Prostate gland (tissue), 2 donors: ENCODE results near the gene GRIK3. TPM values are rescaled to one million over a fixed set of nuclear protein-coding genes. Genes with fewer than 3 reads are reported as not detected.
"Not testable (repeated sequence)": the region's sequence is repeated elsewhere in the genome, so short reads cannot be mapped to it uniquely, and the experiment has no call there.

ENCODE experiments used
- DNase-seq: peaks from one replicate; pipeline ENCODE4 v3.0.0-alpha.2; 2019; ENCODE audit warnings: low spot score
- H3K27ac ChIP-seq, 2 donors: fragments of 200-600 bp; sonication (generic); 2 replicates each; pipeline ENCODE4 v1.5.1; 2017 to 2019
- H3K27me3 ChIP-seq: fragments of 200-600 bp; sonication (generic); replicated peaks from 2 replicates; pipeline ENCODE4 v1.5.1; 2019; ENCODE audit not compliant: insufficient read depth
- H3K36me3 ChIP-seq, 2 donors: fragments of 200-600 bp; sonication (generic); 1 replicate in 1 of 2; 2 replicates in 1 of 2; pipeline versions ENCODE4 v1.5.1 to v1.8.1; 2017 to 2019
- H3K4me1 ChIP-seq: fragments of 200-600 bp; sonication (generic); replicated peaks from 2 replicates; pipeline ENCODE4 v1.5.1; 2019
- H3K4me3 ChIP-seq, 2 donors: fragments of 200-600 bp; sonication (generic); 2 replicates each; pipeline ENCODE4 v1.5.1; 2017 to 2019
- H3K9me3 ChIP-seq: fragments of 200-600 bp; sonication (generic); 2 replicates; pipeline ENCODE4 v1.5.1; 2017
- POLR2A ChIP-seq: fragments of 450-650 bp; IDR thresholded peaks from one replicate; pipeline ENCODE4 v1.6.1; 2016; ENCODE audit warnings: antibody characterized with exemption, mild to moderate bottlenecking
- POLR2AphosphoS5 ChIP-seq: sonication (generic); formaldehyde crosslinking; IDR thresholded peaks from one replicate; pipeline ENCODE4 v1.6.1; 2017; ENCODE audit warnings: antibody characterized with exemption
- WGBS: methylation state at CpG from one replicate; pipeline ENCODE4 v1.1.5; 2018; 5-methylcytosine and 5-hydroxymethylcytosine counted together
- intact Hi-C: fragments of 100-400 bp; cut with DNase I; formaldehyde crosslinking; loops from one replicate; pipeline ENCODE4 v1.14.2; 2022
- total RNA-seq, 2 donors: library from RNA; depleted of rRNA; stranded (reverse); fragments of >200 nt; gene quantifications; one replicate each; pipeline ENCODE4 v1.1.0, GENCODE V29; 2016
- TF ChIP-seq, protein P1 (sequence below), 4 experiments: fragments of 200-600 bp in 2 of 4; fragments of 450-650 bp in 2 of 4; sonication (generic) in 2 of 4; IDR thresholded peaks; 1 replicate in 3 of 4; 2 replicates in 1 of 4; pipeline ENCODE4 v1.5.1; 2016 to 2019; ENCODE audit warnings: antibody characterized with exemption in 4 of 4, mild to moderate bottlenecking in 2 of 4, moderate library complexity in 2 of 4

The GRIK3 gene
- total RNA-seq: 1 to 10 TPM in 1 of 2 donors, under 1 TPM in 1; 0.36 to 5.9 TPM

DNA sequence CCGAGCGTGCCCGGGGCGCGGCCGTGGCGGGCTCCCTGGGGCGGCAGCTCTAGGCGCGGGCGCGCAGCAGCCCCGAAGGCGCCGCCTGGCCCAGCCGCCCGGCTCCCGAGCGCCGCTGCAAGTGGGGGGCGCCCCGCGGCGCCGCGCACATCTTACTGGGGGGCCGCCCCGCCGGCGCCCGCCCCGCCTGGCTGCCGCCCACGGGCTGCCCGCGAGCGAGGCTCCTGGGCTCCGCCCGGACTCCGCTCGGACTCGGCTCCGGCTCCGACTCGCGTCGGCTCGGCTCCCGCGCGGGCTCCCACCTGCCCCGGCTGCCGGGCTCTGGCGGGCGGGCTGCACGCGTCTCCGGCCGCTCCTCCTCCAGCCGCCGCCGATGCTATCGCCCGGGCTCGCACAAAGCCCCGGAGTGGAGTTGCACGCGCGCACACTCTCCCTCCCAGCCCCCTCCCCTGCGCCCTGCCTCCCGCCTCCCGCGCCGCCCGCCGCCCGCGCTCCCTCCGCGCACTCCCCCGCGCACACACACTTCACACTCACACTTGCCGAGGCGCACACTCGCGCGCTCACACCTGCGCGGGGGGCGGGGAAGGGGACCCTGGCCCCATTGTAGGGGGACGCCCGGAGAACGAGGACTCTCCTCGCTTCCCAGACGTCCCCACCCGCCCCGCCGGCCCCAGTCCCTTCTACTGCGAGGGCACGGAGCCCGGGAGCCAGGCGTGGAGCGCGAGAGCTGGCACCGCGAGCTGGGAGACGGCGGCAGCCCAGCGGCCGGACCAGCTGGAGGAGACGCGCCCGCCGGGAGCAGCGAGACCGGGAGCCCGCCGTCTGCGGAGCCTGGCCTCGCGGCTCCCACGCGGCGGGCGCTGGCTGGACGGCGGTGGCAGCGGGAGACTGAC lies at the start of gene GRIK3:
GRIK3 (minus strand) TSS at position 395 of the 893 bp plus-strand sequence. CDS start 407 bp downstream, outside the sequence.
- no peaks in the 10 kb centered on the region for H3K9me3 ChIP-seq
- under 1% methylated on average over 55 of the region's 128 CpGs for WGBS
- DNase-seq: no peak
- intact Hi-C loops: no loop called here
- H3K27me3 ChIP-seq: peaks cover 53% of the 10 kb centered on the region
- TF ChIP-seq POLR2A: no peak
- TF ChIP-seq, protein P1, sequence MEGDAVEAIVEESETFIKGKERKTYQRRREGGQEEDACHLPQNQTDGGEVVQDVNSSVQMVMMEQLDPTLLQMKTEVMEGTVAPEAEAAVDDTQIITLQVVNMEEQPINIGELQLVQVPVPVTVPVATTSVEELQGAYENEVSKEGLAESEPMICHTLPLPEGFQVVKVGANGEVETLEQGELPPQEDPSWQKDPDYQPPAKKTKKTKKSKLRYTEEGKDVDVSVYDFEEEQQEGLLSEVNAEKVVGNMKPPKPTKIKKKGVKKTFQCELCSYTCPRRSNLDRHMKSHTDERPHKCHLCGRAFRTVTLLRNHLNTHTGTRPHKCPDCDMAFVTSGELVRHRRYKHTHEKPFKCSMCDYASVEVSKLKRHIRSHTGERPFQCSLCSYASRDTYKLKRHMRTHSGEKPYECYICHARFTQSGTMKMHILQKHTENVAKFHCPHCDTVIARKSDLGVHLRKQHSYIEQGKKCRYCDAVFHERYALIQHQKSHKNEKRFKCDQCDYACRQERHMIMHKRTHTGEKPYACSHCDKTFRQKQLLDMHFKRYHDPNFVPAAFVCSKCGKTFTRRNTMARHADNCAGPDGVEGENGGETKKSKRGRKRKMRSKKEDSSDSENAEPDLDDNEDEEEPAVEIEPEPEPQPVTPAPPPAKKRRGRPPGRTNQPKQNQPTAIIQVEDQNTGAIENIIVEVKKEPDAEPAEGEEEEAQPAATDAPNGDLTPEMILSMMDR (IDR thresholded peaks at IDR 0.05): no peak
- no peaks in the 10 kb centered on the region for H3K4me1 ChIP-seq
- no peak within 1 kb of the TSS for H3K4me3 ChIP-seq
- no peak within 1 kb of the TSS for H3K27ac ChIP-seq
- no peaks in the 10 kb centered on the region for H3K36me3 ChIP-seq

DNA sequence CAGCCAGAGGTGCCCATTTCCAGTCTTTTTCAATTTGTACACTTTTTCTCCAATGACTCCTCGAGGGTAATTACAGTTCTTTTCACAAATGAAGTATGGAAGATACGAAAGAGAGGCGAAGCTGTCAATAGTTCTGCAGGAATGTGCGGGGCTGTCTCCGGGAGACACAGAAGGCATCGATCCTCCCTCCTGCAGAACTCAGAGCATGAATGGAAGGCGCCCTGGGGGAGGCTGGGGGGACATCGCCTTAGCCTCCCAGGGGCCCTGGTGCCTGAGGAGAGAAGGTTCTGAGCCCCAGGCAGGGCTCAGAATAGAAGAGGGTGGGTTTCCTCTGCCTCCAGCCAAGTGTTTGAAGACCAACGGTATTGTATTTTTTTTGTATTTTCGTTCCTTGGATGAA lies 49.7 kb upstream of the GRIK3 start:
- DNase-seq: no peak
- WGBS: 80% methylated on average over 10 of the region's 10 CpGs
- Histone ChIP-seq H3K27ac (no peak overlapping the region), H3K9me3 (no peaks in the 10 kb centered on the region), H3K4me3 (no peak overlapping the region), H3K4me1 (no peaks in the 10 kb centered on the region), H3K36me3 (no peaks in the 10 kb centered on the region), H3K27me3 (no peaks in the 10 kb centered on the region)
- intact Hi-C loops: no loop called here
- TF ChIP-seq POLR2A: no peak
- TF ChIP-seq, protein P1 (IDR thresholded peaks at IDR 0.05): no peak

DNA sequence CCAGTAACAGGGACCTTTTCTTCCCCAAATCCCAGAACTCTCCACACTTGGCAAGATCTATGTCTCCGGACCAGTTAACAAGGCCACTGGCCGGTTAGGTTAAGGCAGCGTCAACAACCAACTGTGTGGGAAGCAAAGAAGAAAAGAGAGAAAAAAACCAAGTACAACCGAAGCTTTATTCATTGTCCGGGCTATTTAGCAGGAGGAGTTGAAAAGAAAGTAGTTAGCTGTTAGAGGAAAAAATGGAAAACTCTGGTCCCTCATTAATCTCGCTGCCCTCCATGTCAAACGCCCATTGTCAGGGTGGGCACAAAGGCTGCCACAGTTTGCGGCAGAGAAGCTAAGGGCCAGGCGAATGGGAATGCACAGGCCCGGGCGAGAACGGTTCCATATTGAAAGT lies 49.3 kb upstream of the GRIK3 start:
- Histone ChIP-seq H3K4me1 (no peaks in the 10 kb centered on the region), H3K27ac (no peak overlapping the region), H3K36me3 (no peaks in the 10 kb centered on the region), H3K9me3 (no peaks in the 10 kb centered on the region), H3K4me3 (no peak overlapping the region), H3K27me3 (no peaks in the 10 kb centered on the region)
- no peak for DNase-seq
- 52% methylated on average over 12 of the region's 12 CpGs for WGBS
- TF ChIP-seq POLR2AphosphoS5 (no peak), POLR2A (no peak)
- TF ChIP-seq, protein P1 (IDR thresholded peaks at IDR 0.05): no peak
- intact Hi-C loops: no loop called here

DNA sequence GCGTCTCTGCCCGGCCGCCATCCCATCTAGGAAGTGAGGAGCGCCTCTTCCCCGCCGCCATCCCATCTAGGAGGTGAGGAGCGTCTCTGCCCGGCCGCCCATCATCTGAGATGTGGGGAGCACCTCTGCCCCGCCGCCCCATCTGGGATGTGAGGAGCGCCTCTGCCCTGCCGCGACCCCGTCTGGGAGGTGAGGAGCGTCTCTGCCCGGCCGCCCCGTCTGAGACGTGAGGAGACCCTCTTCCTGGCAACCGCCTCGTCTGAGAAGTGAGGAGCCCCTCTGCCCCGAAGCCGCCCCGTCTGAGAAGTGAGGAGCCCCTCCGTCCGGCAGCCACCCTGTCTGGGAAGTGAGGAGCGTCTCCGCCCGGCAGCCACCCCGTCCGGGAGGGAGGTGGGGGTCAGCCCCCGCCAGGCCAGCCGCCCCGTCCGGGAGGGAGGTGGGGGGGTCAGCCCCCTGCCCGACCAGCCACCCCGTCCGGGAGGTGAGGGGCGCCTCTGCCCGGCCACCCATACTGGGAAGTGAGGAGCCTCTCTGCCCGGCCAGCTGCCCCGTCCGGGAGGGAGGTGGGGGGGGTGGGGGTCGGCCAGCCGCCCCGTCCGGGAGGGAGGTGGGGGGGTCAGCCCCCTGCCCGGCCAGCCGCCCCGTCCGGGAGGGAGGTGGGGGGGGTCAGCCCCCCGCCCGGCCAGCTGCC lies 46.1 kb upstream of the GRIK3 start:
- intact Hi-C loops, H3K4me1 ChIP-seq, H3K9me3 ChIP-seq, H3K4me3 ChIP-seq, H3K27ac ChIP-seq, H3K27me3 ChIP-seq, DNase-seq, H3K36me3 ChIP-seq: not testable (repeated sequence)
- 97% methylated on average over 33 of the region's 54 CpGs for WGBS

DNA sequence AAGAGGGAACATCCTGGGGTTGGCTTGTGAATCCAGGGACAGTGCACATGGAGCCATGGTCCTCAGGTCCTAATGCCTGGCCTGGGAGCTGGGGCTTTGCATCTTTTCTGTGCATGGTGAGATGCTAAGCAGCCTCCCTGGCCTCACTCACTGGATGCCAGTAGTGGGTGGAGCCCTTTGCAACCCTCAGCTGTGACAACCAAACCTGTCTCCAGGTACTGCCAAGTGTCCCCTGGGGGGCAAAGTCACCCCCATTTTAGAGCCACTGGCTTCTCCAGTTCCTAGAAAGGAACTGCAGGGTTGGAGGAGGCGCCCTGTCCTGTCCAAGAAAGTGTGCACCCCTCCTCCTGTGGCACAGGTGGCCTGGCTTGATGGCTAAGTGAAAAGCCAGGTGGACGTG lies 44.6 kb upstream of the GRIK3 start:
- H3K4me3 ChIP-seq: no peak overlapping the region
- DNase-seq: no peak
- WGBS: 87% methylated on average over 2 of the region's 2 CpGs
- no peaks in the 10 kb centered on the region for H3K4me1 ChIP-seq
- no peaks in the 10 kb centered on the region for H3K9me3 ChIP-seq
- intact Hi-C loops: no loop called here
- TF ChIP-seq, protein P1 (IDR thresholded peaks at IDR 0.05): no peak
- TF ChIP-seq POLR2AphosphoS5 (no peak), POLR2A (no peak)
- peaks cover 5% of the 10 kb centered on the region for H3K27me3 ChIP-seq
- H3K27ac ChIP-seq: no peak overlapping the region
- H3K36me3 ChIP-seq: no peaks in the 10 kb centered on the region
